ENCODE data around the gene TRIP4. TPM values are rescaled to one million over a fixed set of nuclear protein-coding genes. Genes with fewer than 3 reads are reported as not detected.
A peak's percentile ranks its signal among the peaks of the same experiment; 100 is the strongest.

The TRIP4 gene
- total RNA-seq, 1 donor from 2014 or later: 26.8 TPM

- DNase-seq (ENCODE audit: extremely low spot score, unreplicated experiment): no peak
- no peak for TF ChIP-seq CTCF (IDR thresholded peaks at IDR 0.05)
- no peaks in the 10 kb centered on the region for H3K27me3 Mint-ChIP-seq (ENCODE audit: unreplicated experiment)
- H3K4me3 Mint-ChIP-seq (ENCODE audit: unreplicated experiment): no peak overlapping the region
- no peak overlapping the region for H3K27ac Mint-ChIP-seq (ENCODE audit: unreplicated experiment)
- H3K4me1 Mint-ChIP-seq (ENCODE audit: unreplicated experiment): peaks cover 36% of the 10 kb centered on the region
- H3K36me3 Mint-ChIP-seq (ENCODE audit: unreplicated experiment): no peaks in the 10 kb centered on the region
- no peaks in the 10 kb centered on the region for H3K9me3 Mint-ChIP-seq (ENCODE audit: unreplicated experiment)
Observed at GRCh38 chr15:64466408-64467141, 78.9 kb downstream of the TRIP4 start.

- no peak overlapping the region for H3K4me3 Mint-ChIP-seq (ENCODE audit: unreplicated experiment)
- no peaks in the 10 kb centered on the region for H3K27me3 Mint-ChIP-seq (ENCODE audit: unreplicated experiment)
- peaks cover 2% of the 10 kb centered on the region for H3K36me3 Mint-ChIP-seq (ENCODE audit: unreplicated experiment)
- no peak for DNase-seq (ENCODE audit: extremely low spot score, unreplicated experiment)
- H3K9me3 Mint-ChIP-seq (ENCODE audit: unreplicated experiment): no peaks in the 10 kb centered on the region
- H3K27ac Mint-ChIP-seq (ENCODE audit: unreplicated experiment): no peak overlapping the region
- H3K4me1 Mint-ChIP-seq (ENCODE audit: unreplicated experiment): peaks cover 12% of the 10 kb centered on the region
- no peak for TF ChIP-seq CTCF (IDR thresholded peaks at IDR 0.05)
Observed at GRCh38 chr15:64472161-64472560, 84.5 kb downstream of the TRIP4 start.

- Mint-ChIP-seq H3K27ac (ENCODE audit: unreplicated experiment) (no peak overlapping the region), H3K36me3 (ENCODE audit: unreplicated experiment) (peaks cover 2% of the 10 kb centered on the region), H3K27me3 (ENCODE audit: unreplicated experiment) (no peaks in the 10 kb centered on the region), H3K4me3 (ENCODE audit: unreplicated experiment) (no peak overlapping the region), H3K9me3 (ENCODE audit: unreplicated experiment) (no peaks in the 10 kb centered on the region), H3K4me1 (ENCODE audit: unreplicated experiment) (peaks cover 13% of the 10 kb centered on the region)
- no peak for DNase-seq (ENCODE audit: extremely low spot score, unreplicated experiment)
- TF ChIP-seq CTCF (IDR thresholded peaks at IDR 0.05): no peak
Observed at GRCh38 chr15:64474846-64475245, 87.2 kb downstream of the TRIP4 start.

GRCh38 chr15:64476550-64476949, 88.9 kb downstream of the TRIP4 start:
- Mint-ChIP-seq H3K27me3 (ENCODE audit: unreplicated experiment) (no peaks in the 10 kb centered on the region), H3K4me1 (ENCODE audit: unreplicated experiment) (peaks cover 13% of the 10 kb centered on the region), H3K27ac (ENCODE audit: unreplicated experiment) (peak overlapping the region; percentile 21), H3K4me3 (ENCODE audit: unreplicated experiment) (no peak overlapping the region), H3K36me3 (ENCODE audit: unreplicated experiment) (peaks cover 5% of the 10 kb centered on the region), H3K9me3 (ENCODE audit: unreplicated experiment) (no peaks in the 10 kb centered on the region)
- no peak for DNase-seq (ENCODE audit: extremely low spot score, unreplicated experiment)
- no peak for TF ChIP-seq CTCF (IDR thresholded peaks at IDR 0.05)

- H3K4me3 Mint-ChIP-seq (ENCODE audit: unreplicated experiment): no peak overlapping the region
- H3K9me3 Mint-ChIP-seq (ENCODE audit: unreplicated experiment): no peaks in the 10 kb centered on the region
- peaks cover 5% of the 10 kb centered on the region for H3K36me3 Mint-ChIP-seq (ENCODE audit: unreplicated experiment)
- no peak for DNase-seq (ENCODE audit: extremely low spot score, unreplicated experiment)
- no peak overlapping the region for H3K27ac Mint-ChIP-seq (ENCODE audit: unreplicated experiment)
- H3K4me1 Mint-ChIP-seq (ENCODE audit: unreplicated experiment): peaks cover 13% of the 10 kb centered on the region
- no peak for TF ChIP-seq CTCF (IDR thresholded peaks at IDR 0.05)
- no peaks in the 10 kb centered on the region for H3K27me3 Mint-ChIP-seq (ENCODE audit: unreplicated experiment)
Observed at GRCh38 chr15:64478863-64479262, 91.2 kb downstream of the TRIP4 start.

Data from osteocyte (in vitro differentiated cells).